OCI-LY7 (cell line): ENCODE results near the gene DEPDC1B. TPM values are rescaled to one million over a fixed set of nuclear protein-coding genes. Genes with fewer than 3 reads are reported as not detected.
A peak's percentile ranks its signal among the peaks of the same experiment; 100 is the strongest.

ENCODE experiments used
- BruUV-seq: library from RNA; stranded (reverse); fragments of 400-500 nt; replicated peaks from 2 replicates; lab custom pipeline; 2021; lab: Mats Ljungman, UMichigan
- CTCF ChIA-PET: fragments of 300-600 bp; sonication (Branson Sonifier 250); formaldehyde crosslinking; loops from one replicate; lab custom pipeline; 2022; ENCODE audit warnings: antibody characterized with exemption; ENCODE audit not compliant: unreplicated experiment; lab: Charles Lee
- POLR2A ChIA-PET: fragments of 300-600 bp; sonication (Branson Sonifier 250); formaldehyde crosslinking; loops from one replicate; lab custom pipeline; 2022; ENCODE audit warnings: antibody characterized with exemption; lab: Charles Lee
- DNase-seq: peaks from one replicate; pipeline ENCODE4 v3.0.0-alpha.2; 2015; ENCODE audit warnings: low spot score
- H2AFZ ChIP-seq: fragments of 200-600 bp; sonication (generic), shearing (Covaris generic); 2 replicates; pipeline ENCODE4 v1.6.1; 2014; ENCODE audit warnings: mild to moderate bottlenecking, antibody characterized with exemption, low read length, moderate library complexity
- H3K27ac ChIP-seq: fragments of 200-600 bp; sonication (generic); 2 replicates; pipeline ENCODE4 v1.5.1; 2014; ENCODE audit warnings: mixed run types, low read depth, mild to moderate bottlenecking, moderate library complexity, low read length, inconsistent platforms; ENCODE audit not compliant: poor library complexity, severe bottlenecking
- H3K36me3 ChIP-seq: fragments of 200-600 bp; sonication (generic); 2 replicates; pipeline ENCODE4 v1.6.1; 2014; ENCODE audit warnings: mild to moderate bottlenecking, antibody characterized with exemption, low read length, moderate library complexity, mixed read lengths; ENCODE audit not compliant: insufficient read depth
- H3K4me1 ChIP-seq: fragments of 200-600 bp; sonication (generic); 2 replicates; pipeline ENCODE4 v1.5.1; 2014; ENCODE audit warnings: mild to moderate bottlenecking, low read length; ENCODE audit not compliant: insufficient read depth, poor library complexity, severe bottlenecking
- H3K4me2 ChIP-seq: fragments of 200-600 bp; sonication (generic); 2 replicates; pipeline ENCODE4 v1.6.1; 2014; ENCODE audit warnings: mild to moderate bottlenecking, low read length
- H3K4me3 ChIP-seq: fragments of 200-600 bp; sonication (generic); 2 replicates; pipeline ENCODE4 v1.5.1; 2014; ENCODE audit warnings: mild to moderate bottlenecking, low read depth, low read length; ENCODE audit not compliant: poor library complexity, severe bottlenecking
- H3K79me2 ChIP-seq: fragments of 200-600 bp; sonication (generic); 2 replicates; pipeline ENCODE4 v1.6.1; 2016; ENCODE audit warnings: low read depth, mild to moderate bottlenecking, low read length, moderate library complexity, mixed read lengths; ENCODE audit not compliant: insufficient read depth
- H3K9me2 ChIP-seq: fragments of 200-600 bp; sonication (generic); 2 replicates; pipeline ENCODE4 v1.6.1; 2016; ENCODE audit warnings: mild to moderate bottlenecking, low read length, mixed read lengths; ENCODE audit not compliant: insufficient read depth
- H3K9me3 ChIP-seq: fragments of 200-600 bp; sonication (generic); 2 replicates; pipeline ENCODE4 v1.6.1; 2014; ENCODE audit warnings: mild to moderate bottlenecking, mixed run types, low read length, mixed read lengths
- H4K20me1 ChIP-seq: fragments of 200-600 bp; sonication (generic); 2 replicates; pipeline ENCODE4 v1.6.1; 2014; ENCODE audit warnings: mild to moderate bottlenecking, antibody characterized with exemption, low read length, moderate library complexity, mixed read lengths; ENCODE audit not compliant: insufficient read depth
- EZH2phosphoT487 ChIP-seq: fragments of 200-600 bp; sonication (generic); IDR thresholded peaks from 2 replicates; pipeline ENCODE4 v1.6.1; 2018; ENCODE audit warnings: low read depth, borderline replicate concordance, mild to moderate bottlenecking, mixed run types, antibody characterized with exemption, low read length, moderate library complexity, mixed read lengths
- intact Hi-C: fragments of 100-400 bp; cut with micrococcal nuclease; formaldehyde crosslinking; loops from one replicate; pipeline ENCODE4 v1.10.0; 2022; ENCODE audit not compliant: unreplicated experiment
- total RNA-seq, 2 experiments: library from RNA; depleted of rRNA in 1 of 2; stranded (reverse); fragments of >200 nt in 1 of 2; shearing (Covaris generic) in 1 of 2; gene quantifications; 2 replicates each; pipeline ENCODE4 v1.2.3, GENCODE V29; 2014 to 2022
- TF ChIP-seq, protein P1 (sequence below): fragments of 200-600 bp; sonication (generic); conservative IDR thresholded peaks from 2 replicates; pipeline ENCODE4 v1.5.1; 2014; ENCODE audit warnings: mild to moderate bottlenecking, antibody characterized with exemption, low read length, moderate library complexity, mixed read lengths

DEPDC1B gene
- total RNA-seq, 2 experiments from 2014 or later = 43.7 to 47.6 TPM

DNA sequence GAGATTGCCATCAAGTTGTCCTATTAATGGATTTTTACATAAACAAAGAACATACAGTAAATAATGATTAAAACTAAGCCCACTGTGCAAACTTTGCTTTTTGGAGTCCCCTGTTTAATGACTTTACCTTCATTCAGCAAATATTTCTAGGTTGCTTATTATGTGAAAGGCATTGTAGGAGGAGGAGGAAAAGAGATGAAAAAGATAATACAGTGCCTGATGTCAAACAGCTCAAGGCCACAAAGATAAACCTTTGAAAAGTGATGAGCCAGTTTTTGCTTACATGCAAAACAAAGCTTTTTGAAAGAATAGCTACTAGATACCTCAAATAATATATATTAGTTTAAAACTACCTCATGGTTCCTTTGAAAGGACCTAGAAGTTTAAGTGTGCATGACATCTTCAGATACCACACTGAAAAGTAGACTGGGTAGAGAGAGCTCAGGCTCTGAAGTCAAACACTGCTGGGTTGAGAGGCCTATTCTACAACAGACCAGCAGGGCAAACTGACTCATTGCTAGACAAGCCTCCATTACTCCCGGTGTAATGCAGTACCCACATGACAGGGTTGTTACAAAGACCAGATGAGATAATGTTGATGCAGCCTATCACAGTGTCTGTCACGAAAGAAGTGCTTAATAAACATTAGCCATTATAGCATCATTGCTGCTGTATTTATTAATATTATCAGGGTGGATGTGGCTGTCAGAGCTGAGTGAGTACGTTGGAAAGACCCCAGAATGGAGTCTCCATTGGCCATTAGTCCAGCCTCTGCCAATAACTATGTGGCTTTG is 11.8 kb downstream of the DEPDC1B start:
- BruUV-seq = no TSS peak
- intact Hi-C loops = no loop called here
- H2AFZ ChIP-seq = no peak overlapping the region
- 0 out of 2 replicates have a peak, but pooled peaks cover 3% of the 10 kb centered on the region for H3K9me3 ChIP-seq
- H3K79me2 ChIP-seq = peaks cover 71% of the 10 kb centered on the region
- H3K4me3 ChIP-seq = no peak overlapping the region
- ChIA-PET CTCF (interaction anchor here (1.4 kb wide), 1 partner anchor 12 kb away, joined by 4 read pairs; the partner anchor contains the start of gene DEPDC1B), POLR2A (interaction anchor here (0.9 to 4.6 kb wide), 3 partner anchors 9 to 12 kb away, joined by 4 to 36 read pairs (median 10); partner anchors contain the start of gene DEPDC1B)
- no peaks in the 10 kb centered on the region for H3K9me2 ChIP-seq
- H3K4me1 ChIP-seq = no peaks in the 10 kb centered on the region
- no peak for DNase-seq
- H3K27ac ChIP-seq = no peak overlapping the region
- H4K20me1 ChIP-seq = peaks cover 6% of the 10 kb centered on the region; the same call in 1 of the 2 replicates
- peaks cover 50% of the 10 kb centered on the region for H3K36me3 ChIP-seq
- TF ChIP-seq, protein P1, sequence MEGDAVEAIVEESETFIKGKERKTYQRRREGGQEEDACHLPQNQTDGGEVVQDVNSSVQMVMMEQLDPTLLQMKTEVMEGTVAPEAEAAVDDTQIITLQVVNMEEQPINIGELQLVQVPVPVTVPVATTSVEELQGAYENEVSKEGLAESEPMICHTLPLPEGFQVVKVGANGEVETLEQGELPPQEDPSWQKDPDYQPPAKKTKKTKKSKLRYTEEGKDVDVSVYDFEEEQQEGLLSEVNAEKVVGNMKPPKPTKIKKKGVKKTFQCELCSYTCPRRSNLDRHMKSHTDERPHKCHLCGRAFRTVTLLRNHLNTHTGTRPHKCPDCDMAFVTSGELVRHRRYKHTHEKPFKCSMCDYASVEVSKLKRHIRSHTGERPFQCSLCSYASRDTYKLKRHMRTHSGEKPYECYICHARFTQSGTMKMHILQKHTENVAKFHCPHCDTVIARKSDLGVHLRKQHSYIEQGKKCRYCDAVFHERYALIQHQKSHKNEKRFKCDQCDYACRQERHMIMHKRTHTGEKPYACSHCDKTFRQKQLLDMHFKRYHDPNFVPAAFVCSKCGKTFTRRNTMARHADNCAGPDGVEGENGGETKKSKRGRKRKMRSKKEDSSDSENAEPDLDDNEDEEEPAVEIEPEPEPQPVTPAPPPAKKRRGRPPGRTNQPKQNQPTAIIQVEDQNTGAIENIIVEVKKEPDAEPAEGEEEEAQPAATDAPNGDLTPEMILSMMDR = 0 out of 2 replicates have a peak, but pooled peaks have one; percentile 28
- no peak for TF ChIP-seq EZH2phosphoT487
- H3K4me2 ChIP-seq = no peak overlapping the region

DNA sequence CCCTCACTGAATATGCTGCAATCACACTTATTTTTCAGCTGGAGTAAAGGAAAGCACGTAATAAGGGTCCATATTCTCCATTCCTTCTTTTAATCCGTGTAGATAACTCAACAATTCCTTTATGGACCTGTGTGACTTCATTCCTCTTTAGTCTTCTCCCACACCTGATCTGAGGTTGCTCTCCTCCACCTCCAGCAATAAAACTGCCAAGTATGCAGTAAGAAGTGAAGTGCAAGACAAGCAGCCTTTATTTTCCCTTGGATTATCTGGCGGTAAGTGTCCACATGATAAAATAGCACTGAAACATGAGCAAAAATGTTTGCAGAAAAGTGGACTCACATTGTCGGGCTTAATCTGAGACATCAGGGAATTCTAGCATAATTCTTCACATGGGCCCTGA is 13.8 kb downstream of the DEPDC1B start:
- H3K36me3 ChIP-seq = peaks cover 56% of the 10 kb centered on the region
- H3K79me2 ChIP-seq = peaks cover 68% of the 10 kb centered on the region
- H3K9me3 ChIP-seq = no peaks in the 10 kb centered on the region
- intact Hi-C loops = no loop called here
- peaks cover 6% of the 10 kb centered on the region; the same call in 1 of the 2 replicates for H4K20me1 ChIP-seq
- no peak overlapping the region for H3K4me2 ChIP-seq
- no peaks in the 10 kb centered on the region for H3K4me1 ChIP-seq
- H2AFZ ChIP-seq = no peak overlapping the region
- H3K9me2 ChIP-seq = no peaks in the 10 kb centered on the region
- DNase-seq = no peak
- BruUV-seq = no TSS peak
- no peak for TF ChIP-seq EZH2phosphoT487
- TF ChIP-seq, protein P1 = no peak
- H3K27ac ChIP-seq = no peak overlapping the region
- ChIA-PET POLR2A (interaction anchor here (1.0 to 2.7 kb wide), 2 partner anchors 11 to 13 kb away, joined by 4 to 10 read pairs; partner anchors contain the start of gene DEPDC1B), CTCF (no interaction called here)
- H3K4me3 ChIP-seq = no peak overlapping the region

DNA sequence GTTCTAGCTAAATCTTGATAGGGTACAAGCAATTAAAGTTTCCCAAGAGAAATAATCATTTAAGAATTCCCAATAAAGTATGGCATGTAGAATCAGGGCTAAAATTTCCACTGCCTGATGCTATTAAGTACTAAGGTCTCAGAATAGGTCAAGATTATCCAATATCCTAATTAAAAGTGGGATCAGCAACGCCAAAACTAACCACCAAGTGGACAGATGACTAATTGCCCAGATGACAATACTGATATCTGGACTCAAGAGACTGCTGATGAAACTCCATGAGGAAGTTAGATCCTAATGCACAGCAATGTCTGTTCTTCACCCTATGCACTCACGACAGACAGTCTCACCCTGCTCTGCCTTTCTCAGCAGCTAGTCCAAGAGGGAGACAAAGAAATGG is 14.3 kb downstream of the DEPDC1B start:
- Histone ChIP-seq H3K79me2 (peaks cover 68% of the 10 kb centered on the region), H4K20me1 (peaks cover 6% of the 10 kb centered on the region), H3K27ac (no peak overlapping the region), H3K4me2 (no peak overlapping the region), H3K36me3 (peaks cover 58% of the 10 kb centered on the region), H3K9me3 (no peaks in the 10 kb centered on the region), H3K4me1 (no peaks in the 10 kb centered on the region), H2AFZ (no peak overlapping the region), H3K9me2 (no peaks in the 10 kb centered on the region), H3K4me3 (no peak overlapping the region)
- TF ChIP-seq, protein P1 = no peak
- no peak for TF ChIP-seq EZH2phosphoT487
- ChIA-PET POLR2A (interaction anchor here (1.0 kb wide), 1 partner anchor 14 kb away, joined by 4 read pairs; the partner anchor contains the start of gene DEPDC1B), CTCF (no interaction called here)
- DNase-seq = no peak
- intact Hi-C loops = no loop called here
- BruUV-seq = no TSS peak
